HG03159 (cell line): Measurements from ENCODE around the gene SCG3.

Experiments used
- ATAC-seq: cut with Tn5 transposase; IDR thresholded peaks from one replicate; pipeline ENCODE4 v1.9.1; 2021; ENCODE audit warnings: mild to moderate bottlenecking, moderate library complexity; ENCODE audit not compliant: unreplicated experiment

Gene SCG3

DNA sequence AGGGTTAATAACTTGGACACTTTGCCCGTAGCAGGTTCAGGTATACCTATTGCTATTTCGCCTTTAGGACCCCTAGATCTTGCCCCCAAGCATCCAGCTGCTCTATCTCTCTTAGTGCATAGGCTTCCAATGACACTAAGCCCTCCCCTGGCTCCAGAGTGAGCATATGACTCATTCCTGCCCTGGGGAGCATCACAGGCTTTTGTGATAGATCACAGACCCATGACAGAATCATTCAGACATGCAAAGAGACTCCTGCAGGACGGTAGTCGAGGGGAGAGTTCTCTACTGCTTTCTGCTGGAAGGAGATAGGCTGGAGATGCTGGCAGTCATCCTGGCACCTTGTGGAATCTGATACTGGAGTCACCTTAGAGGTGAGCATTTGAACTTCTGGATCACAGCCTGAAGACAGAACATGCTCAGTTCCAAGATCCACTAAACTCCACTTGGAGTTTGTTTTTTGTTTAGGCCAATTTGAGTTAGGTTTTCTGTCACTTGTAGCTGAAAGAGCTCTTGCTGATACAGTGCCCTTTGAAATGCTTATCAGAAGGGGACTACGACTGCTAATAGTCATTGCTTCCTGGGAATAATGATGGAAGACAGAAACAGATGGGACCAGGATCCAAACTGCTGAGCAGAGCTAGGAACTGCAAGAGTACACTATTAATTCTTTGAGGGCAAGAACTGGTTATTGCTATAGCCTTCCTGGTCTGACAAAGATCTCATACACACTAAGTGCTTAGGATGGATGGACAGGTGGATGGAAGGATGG is 45.2 kb downstream of the SCG3 start:
- ATAC-seq: peak; percentile 76

- no peak for ATAC-seq
Measured at GRCh38 chr15:51727141-51727897, 46.0 kb downstream of the SCG3 start.

DNA sequence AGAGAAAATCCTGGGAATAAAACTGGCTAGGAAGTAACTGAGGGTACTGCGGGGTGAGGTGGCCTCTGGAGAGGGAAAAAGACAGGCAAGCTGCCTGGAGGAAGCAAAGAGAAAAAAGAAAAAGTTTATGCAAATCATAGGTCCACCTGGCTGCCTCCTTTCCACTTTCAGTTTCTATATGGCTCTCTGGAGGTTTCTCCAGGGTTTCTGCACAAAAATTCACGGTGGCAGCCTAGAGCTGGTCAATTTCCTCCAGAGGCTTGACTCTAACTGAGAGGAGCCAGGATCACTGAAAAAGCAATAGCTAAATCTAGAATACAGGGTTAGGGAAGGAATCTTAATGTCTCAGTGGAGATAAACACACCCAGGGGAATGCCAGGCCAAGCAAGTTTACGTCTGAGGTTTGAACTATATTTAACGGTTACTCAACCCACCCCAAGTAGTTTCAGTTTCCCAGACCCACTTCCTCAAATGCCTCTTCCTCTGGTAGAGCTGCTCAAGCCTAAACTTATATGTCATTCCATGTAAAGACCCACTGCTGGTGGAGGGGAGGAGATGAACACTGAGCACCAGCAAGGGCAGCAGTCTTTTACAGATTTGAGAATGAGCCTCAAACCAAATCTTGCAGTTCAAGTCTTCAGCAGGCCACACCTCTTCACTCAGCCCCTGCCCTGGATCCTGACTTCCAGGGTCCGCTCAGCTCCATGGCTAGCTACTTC is 50.4 kb downstream of the SCG3 start:
- peak; percentile 57 for ATAC-seq

GRCh38 chr15:51732646-51733045 is 51.3 kb downstream of the SCG3 start:
- no peak for ATAC-seq

DNA sequence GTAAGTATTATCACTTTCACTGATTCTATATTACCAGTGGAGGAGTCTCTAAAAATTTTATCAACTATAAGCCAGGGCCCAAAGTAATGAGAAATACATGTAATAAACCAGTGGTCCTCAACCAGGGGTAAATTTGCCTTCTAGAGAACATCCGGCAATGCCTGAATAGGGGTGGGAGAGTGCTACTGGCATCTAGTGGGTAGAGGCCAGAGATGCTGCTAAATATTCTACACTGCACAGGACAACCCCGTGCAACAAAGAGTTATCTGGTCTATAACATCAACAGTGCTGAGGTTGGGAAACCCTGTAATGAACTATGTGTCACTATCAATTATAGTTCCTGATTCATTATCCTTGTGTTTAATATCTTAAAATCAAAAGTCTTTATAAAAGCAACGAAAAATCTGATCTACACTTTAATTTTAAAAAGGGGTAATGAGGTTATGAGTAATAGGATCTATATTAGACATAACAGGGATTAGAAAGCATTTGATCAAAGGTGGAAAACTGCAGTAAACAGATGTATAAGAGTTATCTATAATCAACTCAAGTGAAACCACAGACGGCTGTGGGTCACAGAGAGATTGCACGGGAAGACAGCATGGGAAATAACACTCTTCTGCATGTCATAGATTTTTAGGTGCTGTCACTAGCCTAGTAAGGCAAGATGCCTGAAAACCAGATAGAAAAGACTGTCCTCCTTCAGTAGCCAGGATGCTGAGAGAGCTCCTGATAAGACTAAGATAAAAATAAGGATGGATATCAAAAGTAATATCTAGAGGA is 54.1 kb downstream of the SCG3 start:
- ATAC-seq: no peak

DNA sequence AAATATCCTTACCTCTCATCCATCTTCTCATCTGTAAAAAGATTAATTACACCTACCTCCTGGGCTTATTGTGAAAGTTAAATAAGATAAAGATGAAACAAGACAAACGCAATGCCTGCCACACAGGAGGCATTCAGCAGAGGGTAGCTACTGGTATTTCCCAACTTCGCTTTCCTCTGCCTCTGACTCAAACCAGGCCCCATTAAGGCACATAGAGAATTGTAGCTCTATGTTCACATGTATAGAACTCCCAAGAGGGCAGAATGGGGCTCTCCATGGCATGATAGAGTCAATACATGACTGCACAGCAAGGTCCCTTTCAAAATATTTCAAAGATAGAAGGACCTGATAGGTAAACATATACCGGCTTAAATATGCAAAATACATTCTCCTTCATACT is 54.8 kb downstream of the SCG3 start:
- peak; percentile 28 for ATAC-seq

DNA sequence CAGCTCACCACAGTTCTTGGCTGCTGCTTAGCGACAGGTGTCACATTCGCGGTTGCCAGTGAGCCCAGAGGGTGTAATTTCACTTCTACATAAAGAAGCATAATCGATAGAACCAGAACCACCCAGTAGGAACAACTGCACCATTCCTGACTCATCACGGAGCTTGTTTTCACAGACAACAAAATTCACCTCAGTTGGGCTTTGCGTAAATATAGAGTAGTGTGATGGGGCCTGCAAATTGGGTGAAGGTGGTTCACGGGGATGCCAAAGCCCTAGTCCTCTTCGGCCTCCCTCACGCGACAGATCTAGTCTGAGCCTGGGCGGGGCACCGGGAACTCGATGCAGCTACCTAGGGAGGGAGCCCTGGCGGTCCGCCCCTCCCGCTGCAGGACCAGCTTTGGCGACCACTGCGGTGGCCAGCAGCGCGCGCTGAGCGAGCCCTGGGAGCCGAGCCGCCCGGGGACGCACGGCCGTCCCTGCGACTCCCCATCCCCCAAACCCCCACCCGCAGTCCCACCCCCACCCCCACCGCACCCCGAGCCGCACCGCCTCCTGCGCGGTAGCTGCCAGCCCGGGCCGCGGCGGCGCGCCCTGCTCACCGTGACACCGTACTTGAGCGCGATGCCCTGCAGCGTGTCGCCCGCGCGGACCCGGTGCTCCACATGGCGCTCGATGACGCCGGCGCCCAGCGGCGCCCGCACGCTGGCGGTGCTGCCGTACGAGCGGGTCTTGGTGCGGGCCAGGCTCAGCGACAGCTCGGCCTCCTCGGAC is 55.6 kb downstream of the SCG3 start:
- ATAC-seq: peak; percentile 30

GRCh38 chr15:51737522-51738305 is 56.4 kb downstream of the SCG3 start, which contains the start of gene LYSMD2:
TSS of gene LYSMD2 (minus strand) at chr15:51737655. CDS start at chr15:51737622, 33 bp downstream.
- peak; percentile 37 for ATAC-seq

- ATAC-seq: no peak
Measured at GRCh38 chr15:51738553-51738952, 57.2 kb downstream of the SCG3 start.

- no peak for ATAC-seq
Measured at GRCh38 chr15:51739061-51739712, 57.9 kb downstream of the SCG3 start.

DNA sequence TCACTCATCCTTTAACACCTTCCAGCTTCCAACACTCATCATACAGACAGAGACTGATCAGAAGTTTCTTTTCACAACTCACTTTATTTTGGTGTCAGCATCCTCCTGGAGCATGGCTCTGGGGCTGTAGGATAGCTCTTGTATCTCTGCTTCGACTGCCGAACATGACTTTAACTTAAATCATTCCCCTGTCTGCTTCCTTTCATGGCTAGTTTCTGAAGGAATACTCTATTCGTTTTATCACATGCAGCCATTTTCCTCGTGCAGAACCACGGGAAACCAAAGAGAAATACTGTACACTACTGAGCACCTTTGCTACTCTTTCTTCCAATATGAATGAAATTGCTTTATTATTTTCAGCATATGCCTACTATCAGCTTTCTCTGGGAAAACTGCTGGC is 68.0 kb downstream of the SCG3 start:
- ATAC-seq: no peak

GRCh38 chr15:51750186-51750585 is 68.9 kb downstream of the SCG3 start:
- no peak for ATAC-seq

- peak; percentile 71 for ATAC-seq
Measured at GRCh38 chr15:51750792-51751696, 69.7 kb downstream of the SCG3 start, which contains the start of gene TMOD2. TSS of gene TMOD2 (plus strand) at chr15:51751597. CDS start at chr15:51766442, 14,845 bp downstream.

DNA sequence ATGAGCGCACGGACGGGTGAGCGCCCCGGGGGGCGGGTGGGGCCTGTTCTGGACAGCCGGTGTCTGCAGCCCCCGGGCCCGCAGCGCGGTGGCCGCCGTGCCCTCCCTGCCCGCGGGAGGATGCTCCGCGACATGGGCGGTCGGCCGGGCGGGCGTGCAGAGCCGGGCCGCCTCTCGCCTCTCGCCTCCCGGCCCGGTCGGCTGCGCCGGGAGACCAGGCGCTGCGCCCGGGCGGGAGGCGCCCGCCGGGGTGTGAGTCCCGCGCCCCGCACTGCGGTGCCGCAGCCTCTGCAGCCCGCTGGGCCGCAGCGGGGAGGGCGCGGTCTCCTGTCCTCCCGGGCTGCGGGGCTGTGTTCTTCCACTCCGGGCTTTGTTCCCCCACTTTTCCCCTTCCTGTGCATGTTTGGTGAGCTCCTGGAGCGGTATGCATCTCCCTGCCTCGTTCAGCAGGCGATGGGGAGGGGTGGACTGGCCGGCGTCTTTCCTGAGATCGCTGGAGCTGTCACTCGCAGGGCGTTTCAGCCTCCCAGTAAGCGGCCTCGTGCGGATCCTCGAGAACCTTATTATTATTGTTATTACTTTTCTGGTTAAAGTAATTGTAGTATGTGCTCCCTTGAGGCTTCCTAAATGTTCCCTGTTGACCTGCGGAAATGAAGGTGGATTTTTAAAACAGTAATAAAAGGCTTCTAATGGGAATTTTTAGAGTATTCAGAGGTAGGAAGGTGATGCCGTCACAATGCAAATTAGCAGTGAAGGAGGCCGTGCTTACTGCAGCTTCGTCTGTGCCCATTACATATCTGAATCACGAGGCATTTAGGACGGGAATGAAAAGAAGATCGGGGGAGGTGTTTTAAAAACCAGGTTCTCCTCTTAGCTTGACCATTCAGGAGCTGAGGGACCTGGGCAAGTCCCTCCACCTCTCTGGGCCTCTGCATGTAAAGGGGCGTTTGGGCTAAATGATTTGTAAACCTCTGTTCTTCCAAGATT is 70.7 kb downstream of the SCG3 start:
- ATAC-seq: peak; percentile 39

DNA sequence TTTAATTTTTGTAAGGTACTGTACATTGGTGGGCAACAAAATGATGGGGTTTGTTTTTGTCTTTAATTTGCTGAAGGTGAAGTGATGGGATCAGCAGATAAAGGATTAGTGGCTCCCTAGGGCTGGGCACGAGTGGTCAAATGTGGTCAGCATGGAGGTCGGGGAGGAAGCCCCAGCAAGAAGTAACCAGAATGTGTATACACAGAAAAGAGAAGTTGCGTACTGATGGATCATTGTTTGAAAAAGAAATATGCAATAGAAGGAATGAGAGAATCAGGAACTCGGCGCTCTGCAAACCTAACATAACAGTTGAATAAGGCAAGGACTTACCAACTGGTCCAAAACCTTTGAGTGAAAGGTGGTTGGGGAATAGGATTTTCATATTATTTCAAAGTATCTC is 71.6 kb downstream of the SCG3 start:
- no peak for ATAC-seq

DNA sequence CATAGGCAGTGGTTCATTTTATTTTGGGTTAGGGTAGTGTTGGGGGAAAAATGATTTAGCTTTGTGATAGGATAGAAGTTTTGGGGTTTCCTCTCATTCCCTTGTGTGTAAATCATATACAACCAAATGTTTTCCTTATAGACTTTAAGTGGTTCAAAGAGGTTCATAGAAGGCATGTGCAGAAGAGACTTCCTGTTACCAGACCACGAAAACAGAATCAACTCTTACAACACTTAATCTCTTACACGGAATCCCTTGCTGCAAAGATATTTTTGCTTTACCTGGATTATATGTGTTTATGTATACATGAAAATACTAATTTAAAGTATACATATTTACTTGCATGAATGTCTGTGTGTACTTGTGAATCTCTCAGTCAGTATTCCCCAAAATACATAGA is 73.0 kb downstream of the SCG3 start:
- ATAC-seq: no peak
